ENCODE data around the gene FBXO28.

FBXO28 gene

DNA sequence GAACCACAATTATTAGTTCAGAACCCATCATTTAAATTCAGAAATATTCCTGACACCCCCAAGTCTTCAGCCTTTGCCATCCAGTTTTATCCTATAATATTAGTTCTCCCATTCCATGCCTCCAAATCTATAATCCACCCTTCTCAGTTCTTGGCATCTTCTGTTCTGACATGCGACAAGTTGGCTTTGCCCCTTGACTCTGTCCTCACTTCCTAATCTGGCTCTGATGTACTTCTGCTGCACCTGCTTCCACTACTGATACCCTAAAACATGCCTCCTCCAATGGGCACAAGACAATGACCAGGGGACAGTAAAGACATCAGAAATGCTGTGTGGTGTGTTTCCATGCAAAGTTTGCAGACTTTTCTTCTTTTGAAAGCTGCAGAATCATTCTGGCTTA lies 17.1 kb upstream of the FBXO28 start:
- no peak for DNase-seq

DNA sequence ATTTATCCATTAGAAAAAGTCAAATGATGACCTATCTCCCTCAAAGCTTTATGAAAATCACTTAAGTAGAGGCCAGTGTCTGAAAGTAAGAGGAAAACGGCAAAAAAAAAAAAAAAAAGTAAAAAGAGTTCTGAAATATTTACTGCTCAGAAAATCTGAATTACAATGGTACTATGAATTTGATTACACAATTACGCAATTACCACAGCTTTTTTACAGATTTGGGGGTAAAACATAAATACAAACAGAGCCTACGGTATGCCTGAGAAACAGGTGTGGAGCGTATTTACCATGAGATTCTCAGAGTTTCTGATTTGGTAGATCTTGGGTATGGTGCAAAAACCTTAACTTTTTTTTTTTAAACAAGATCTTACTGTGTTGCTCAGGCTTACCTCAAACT lies 15.9 kb upstream of the FBXO28 start:
- DNase-seq = no peak

DNA sequence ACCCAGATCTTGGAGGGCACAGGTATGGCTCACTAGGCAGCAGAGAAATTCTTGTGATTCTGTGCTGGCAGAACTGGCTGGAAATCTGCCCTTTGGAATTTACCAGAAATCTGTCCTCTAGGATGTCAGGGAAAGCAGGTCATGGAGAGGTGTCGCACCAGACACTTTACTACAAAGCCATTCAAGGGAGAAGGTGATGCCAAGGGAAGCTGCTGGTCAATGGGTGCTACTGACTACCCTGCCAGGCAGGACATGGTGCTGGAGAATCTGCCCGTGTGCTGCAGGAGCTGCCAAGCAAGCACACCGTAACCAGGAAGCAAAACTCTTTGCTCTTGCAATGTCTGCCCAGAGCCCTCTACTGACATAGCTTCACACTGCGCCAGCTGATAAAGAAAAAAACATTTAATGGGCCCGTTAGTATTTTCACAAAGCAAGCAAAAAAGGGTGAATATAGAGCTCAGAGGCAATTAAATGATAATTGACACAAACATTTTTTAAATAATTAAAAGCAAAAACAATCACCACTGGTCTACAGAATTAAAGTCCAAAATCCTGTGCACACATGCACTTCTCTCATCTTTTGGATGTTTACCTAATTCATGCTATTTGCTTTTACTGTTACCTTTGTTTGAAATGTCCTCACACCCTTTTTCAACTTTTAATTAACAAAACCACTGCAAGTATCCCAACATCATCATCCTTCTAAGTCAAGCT lies 7.2 kb upstream of the FBXO28 start:
- DNase-seq = no peak

DNA sequence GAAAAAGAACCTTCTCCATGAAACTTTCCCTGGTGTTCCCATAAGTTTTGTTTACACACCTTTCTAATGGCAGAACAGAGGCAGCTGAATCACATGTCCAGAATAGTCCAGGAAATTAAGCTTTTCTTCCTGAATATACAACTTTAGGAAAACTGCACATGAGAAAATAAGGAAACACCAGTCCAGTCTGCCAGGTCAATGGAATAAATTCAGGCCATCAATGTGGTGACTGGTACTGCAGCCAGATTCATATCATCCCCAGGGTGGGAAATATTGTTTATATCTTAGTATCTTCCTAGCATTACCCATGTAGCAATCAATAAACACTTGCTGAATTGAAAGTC lies 6.7 kb upstream of the FBXO28 start:
- no peak for DNase-seq

DNA sequence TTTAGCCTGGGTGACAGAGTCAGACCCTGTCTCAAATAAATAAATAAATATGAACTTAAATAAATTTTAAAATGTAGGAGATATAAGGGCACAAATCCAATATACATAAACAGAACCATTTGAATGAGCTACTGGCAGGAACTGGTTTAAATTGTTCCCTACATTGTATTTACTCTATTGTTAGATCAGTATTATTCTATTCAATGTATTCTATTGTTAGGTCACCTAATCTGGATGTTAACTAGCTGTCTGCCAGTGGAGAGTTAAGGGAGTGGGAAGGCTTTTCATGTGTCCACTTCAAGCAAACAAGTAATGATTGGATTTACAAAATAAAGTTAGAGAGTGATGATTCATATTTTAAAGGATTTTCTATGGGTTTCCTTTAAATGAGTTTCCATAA lies 4.9 kb upstream of the FBXO28 start:
- DNase-seq = no peak

DNA sequence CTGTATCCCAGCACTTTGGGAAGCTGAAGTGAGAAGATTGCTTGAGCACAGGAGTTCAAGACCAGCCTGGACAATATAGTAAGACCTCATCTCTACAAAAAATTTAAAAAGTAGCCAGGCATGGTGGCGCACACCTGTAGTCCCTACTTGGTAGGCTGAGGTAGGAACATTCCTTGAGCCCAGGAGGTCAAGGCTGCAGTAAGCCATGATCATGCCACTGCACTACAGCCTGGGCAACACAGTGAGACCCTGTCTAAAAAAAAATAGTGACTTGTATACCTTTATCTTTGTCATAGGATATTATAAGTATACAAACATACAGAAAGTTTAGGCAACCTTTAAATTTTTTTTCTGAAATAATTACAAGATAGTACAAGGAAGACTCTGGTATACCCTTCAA lies 3.9 kb upstream of the FBXO28 start:
- DNase-seq = no peak

DNA sequence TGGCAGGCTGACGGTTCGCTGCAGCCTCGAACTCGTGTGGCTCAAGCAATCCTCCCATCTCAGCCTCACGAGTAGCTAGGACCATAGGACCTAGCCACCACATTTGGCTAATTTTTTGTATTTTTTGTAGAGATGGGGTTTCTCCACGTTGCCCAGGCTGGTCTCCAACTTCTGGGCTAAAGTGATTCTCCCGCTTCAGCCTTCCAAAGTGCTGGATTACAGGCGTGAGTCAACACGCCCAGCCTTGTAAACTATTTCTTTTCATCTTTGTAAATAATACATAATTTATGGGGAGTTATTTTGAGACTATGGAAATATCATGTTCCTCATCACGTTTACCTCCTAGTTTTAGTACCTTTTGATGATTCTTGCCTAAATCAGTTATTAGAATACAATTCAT lies 906 bp upstream of the FBXO28 start:
- DNase-seq = no peak

DNA sequence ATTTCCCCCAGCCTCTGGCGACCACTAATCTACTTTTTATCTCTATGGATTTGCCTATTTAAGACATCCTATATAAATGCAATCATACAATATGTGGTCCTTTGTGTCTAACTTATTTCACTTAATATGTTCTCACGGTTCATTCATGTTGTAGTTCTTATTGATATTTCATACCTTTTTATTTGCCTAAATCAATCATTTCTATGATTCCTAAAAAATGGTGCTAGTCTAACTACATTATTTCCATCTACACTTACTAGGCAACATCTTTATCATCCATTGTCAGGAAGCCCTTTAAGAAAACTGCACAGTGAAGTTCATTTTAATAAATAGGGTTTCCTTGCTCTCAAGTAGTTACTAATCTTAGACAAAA lies 380 bp upstream of the FBXO28 start:
- no peak for DNase-seq

DNA sequence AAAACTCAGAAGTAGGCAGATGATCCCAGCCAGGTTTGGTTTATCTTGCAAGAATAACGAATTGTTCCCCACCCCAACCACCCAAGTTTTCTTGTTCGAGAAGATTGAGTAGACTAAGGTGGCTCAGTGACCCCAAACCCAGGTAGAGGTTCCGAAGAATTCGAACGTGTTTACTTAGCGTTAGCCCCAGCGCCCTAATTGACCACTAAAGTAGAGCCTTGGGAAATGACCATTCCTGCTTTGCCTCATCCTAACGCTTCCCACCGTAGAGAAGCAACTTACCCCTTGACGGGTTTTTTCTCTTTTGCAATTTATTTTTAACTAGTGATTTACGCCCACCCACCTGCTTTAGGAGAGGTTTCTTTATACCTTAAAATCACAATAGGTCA lies 870 bp downstream of the FBXO28 start:
- DNase-seq = no peak

DNA sequence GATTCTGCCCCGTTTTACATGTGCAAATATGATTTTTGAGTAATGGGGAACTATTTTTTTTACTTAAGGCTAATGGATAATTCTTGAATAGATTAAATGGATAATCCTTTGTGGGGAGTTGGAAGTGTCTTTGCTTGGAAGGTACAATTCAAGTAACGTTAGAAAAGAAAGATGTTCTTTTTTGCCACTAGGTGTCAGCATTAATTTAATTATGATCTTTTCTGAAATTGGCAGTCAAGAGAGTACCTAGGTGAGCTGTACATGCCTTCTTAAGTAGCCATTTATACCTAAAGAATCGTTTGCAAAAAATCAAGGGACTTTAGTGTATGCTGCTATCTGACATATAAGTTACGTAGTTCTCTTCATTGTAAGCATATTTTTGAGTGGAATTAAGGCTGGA lies 2.2 kb downstream of the FBXO28 start:
- no peak for DNase-seq

DNA sequence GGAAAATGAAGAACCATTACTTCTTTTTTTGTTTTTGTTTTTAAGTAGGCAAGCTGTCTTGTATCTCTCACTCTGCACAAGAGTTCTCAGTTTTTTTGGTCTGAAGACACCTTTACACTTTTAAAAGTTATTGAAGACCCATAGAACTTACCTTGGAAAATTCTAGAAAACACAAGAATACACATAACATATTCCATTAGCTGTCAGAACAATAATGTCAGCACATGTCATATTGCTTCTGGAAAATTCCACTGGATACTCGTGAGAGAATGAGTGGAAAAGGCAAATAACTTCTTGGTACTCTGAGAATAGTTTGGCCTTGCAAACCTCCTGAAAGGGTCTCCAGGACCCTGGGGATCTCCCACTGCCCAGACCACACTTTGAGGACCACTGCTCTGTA lies 4.8 kb downstream of the FBXO28 start:
- no peak for DNase-seq

DNA sequence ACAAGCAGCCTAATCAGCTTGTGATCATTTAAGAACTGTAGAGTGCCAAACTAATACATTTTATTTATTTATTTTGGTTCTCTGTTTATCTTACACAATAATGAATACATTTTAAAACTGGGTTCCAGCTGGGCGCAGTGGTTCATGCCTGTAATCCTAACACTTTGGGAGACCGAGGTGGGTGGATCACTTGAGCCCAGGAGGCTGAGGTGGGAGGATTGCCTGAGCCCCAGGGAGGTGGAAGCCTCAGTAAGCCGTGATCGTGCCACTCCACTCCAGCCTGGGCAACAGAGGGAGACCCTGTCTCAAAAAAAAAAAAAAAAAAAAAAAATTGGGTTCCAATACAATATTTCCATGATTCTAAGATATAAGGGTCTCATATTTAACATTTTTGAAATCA lies 9.2 kb downstream of the FBXO28 start:
- no peak for DNase-seq

DNA sequence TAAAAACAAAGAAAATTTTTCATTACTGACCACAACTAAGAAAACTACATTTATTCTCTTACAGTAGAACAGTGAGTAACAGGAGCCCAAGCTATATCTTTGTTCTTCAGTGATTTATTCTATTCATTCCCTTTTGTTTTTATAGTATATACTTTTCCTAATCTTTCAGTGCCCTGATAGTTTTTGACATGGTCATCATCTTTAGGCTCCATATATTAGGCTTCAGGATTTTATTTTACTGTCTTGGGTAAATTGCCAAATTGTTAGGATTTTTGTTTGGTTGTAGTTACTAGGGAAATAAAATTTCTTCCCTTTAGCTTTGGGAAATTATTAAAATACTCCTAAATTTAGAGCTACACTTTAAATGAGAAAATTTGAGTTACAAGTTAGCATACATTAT lies 10.3 kb downstream of the FBXO28 start:
- DNase-seq = no peak

DNA sequence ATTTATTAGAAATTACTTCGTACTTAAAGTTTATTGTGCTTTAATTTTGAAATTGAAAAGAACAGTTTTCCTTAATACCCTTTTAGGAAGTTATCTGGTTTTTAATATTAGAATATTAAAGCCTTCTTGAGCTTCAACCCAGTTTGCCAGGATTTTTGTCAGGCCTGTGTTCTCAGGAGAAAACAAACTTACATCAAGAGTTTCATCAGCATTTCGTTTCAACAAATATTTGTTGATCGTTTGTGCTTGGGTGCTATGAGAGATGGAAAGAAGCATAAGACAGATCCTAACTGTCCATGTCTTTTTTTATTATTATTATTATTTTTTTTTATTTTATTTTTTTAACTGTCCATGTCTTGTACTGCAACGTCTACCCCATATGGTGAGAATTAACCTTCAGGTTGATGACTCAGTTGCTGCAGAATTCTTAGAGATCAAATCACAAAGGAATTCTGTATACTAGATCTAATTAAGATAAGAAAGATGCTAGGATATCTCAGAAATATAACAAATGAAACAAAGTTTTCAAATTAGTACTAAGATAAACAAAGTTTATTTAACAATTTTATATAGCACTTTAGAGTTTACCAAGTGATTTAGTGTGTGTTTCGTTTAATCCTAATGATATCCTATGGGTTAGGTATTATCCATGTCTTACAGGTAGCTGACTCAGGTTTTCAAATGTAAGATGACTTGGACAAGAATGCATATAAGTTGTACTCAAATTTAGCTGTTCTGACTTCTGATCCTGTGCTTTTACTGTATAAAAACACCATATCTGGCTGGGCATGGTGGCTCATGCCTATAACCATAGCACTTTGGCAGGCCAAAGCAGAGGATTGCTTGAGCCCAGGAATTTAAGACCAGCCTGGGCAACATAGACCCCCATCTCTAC lies 14.3 kb downstream of the FBXO28 start:
- no peak for DNase-seq

DNA sequence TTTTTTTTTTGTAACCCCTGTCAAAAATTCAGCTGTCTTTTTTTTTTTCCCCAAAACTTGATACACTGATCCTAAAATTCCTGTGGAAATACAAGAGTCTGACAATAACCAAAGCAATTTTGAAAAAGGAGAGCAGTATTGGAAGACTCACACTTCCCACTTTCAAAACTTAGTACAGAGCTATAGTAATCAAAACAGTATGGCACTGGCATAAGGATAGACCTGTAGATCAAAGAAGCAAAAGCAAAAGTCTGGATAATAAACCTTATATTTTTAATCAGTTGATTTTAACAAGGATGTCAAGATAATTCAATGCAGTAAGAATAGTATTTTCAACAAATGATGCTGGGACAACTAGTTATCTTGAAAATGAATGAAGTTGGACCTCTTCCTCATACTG lies 17.3 kb downstream of the FBXO28 start:
- no peak for DNase-seq

DNA sequence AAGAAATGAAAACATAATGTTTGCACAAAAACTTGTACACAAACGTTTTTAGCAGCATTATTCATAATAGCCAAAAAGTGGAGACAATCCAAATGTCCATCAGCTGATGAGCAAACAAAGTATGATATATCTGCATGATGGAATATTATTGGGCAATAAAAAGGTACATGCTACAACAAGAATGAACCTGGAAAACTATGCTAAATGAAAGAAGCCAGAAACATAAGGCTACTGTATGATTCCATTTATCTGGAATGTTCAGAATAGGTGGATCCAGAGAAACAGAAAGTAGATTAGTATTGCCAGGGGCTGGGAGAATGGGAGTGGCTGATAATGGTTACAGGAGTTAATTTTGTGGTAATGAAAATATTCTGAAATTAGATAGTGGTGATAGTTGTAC lies 19.0 kb downstream of the FBXO28 start:
- DNase-seq = no peak

DNA sequence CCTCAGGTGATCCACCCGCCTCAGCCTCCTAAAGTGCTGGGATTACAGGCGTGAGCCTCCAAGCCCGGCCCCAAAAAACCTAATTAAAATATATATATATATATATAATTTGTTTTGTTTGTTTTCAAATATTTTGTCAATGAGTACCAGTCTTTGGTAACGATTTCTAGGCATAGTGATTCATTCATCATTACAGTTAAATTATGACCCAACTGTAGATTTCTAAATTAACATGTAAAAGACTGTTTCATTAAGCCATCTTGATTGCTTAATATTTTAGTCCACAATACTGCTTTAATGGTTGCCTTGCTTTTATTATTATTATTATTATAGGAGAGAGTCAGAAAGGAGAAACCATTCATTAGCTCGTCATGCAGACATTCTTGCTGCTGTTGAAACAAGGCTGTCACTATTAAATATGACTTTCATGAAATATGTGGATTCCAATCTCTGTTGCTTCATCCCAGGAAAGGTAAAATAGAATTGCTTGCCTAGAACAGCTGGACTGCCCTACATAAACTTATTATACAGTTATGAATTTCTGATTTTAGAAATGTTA lies 19.9 kb downstream of the FBXO28 start:
- no peak for DNase-seq

DNA sequence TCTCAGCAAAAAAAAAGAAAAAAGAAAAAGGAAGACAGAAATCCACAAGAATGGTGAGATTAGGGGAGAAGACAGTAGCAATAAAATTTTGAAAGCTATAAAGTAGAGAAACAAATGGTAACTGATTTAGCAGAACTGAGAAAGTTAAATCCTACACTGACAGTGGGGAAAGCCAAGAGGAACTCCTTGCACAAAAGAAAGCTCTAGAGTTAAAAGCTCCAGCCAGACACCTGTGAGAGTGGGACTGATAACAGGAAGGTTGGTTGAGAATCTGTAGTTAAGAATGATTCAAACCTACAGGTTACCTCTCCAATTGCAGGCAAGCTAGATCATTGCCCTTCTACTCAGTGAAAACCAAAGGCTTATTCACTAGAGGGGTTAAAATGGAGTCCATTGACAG lies 23.6 kb downstream of the FBXO28 start:
- no peak for DNase-seq

DNA sequence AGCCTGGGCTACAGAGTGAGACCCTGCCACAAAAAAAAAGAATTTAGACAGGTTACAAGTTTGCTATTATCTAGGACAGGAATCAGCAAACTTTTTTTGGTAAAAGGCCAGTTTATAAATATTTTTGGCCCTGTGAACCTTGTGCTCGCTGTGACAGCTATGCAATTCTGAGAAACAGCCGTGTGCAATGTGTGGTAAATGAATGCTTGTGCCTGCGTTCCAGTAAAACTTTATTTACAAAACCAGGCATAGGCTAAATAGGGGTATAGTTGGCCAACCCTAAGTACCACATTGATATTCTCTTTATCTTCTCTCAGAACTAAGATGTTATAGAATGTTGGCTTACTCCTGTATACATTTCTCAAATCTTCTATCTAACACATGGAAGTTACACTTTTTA lies 24.3 kb downstream of the FBXO28 start:
- no peak for DNase-seq

DNA sequence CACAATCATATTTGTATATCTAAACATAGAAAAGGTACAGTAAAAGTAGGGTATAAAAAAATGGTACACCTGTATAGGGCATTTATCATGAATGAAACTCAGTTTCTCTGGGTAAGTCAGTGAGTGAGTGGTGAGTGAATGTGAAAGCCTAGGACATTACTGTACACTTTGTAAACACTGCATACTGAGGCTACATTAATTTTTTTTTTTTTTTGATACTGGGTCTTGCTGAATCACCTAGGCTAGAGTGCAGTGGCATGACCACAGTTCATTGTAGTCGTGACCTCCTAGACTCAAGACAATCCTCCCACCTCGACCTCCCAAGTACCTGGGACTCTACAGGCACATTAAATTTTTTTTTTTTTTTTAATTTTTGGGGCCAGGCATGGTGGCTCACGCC lies 27.8 kb downstream of the FBXO28 start:
- DNase-seq = no peak

DNA sequence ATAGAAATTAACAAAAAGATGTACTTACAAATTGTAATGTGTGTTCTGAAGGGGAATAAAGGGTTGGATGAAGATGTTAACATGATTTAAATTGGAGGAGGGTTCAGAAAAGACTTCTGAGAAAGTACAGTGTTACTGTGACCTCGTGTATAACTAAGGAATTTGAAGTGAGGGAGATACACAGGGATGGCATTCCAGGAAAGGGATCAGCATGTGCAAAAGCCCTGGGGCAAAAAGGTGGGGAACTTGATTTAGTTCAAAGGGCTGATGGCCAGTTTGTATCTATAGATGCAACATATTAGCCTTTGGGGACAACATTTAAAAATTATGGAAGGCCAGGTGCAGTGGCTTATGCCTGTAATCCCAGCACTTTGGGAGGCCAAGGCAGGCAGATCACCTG lies 35.8 kb downstream of the FBXO28 start:
- DNase-seq = no peak

DNA sequence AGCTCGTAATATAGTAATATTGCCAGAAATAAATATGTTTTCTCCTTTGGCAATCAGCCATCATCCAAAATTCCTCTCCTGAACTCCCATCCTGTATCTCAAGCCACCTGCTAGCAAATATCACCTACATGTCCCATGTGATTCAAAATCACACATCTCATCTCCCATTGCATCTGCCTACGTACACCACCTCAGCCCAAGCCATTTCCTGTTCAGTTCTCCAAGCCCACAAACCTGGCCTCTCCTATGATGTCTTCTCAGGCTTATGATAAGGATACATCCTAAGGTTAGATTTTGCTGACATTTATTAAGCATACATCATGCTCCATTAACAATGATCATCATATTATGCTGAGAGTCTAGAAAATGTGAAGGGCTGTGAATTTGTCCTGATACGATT lies 37.2 kb downstream of the FBXO28 start:
- no peak for DNase-seq

DNA sequence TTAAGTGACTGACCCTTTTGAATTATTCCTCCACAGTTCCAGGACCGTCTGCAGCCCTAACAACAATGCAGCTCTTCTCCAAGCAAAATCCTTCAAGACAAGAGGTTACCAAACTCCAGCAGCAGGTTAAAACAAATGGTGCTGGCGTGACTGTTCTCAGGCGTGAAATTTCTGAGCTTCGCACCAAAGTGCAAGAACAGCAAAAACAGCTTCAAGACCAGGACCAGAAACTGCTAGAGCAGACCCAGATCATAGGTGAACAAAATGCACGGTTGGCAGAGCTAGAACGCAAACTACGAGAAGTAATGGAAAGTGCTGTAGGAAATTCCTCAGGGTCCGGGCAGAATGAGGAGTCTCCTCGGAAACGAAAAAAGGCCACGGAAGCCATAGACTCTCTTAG lies 43.4 kb downstream of the FBXO28 start:
- DNase-seq = no peak

DNA sequence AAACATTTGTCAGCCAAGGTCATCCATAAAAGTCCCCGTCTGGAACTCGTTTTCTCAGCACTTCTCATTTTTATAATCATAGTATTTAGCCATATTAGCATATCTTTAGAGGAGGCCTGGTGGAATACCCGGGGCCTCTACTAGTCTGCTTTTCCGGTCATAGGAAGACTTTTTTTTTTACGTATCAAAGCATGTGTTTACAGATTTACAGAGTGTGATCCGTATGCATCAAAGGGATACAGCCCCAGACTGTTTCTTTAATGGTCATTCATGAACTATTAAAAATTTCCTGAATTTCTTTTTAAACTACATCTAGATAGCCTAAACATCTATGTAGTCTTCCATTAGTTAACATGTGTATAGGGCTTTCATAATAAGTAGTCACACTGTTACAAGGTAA lies 45.6 kb downstream of the FBXO28 start:
- no peak for DNase-seq
